Suprapubic skin (tissue), 4 donors: Measurements from ENCODE around the gene FASLG.

Source experiments
- POLR2A ChIP-seq, 2 donors: fragments of 450-650 bp; IDR thresholded peaks; one replicate each; pipeline ENCODE4 v1.6.1; 2017; ENCODE audit warnings: antibody characterized with exemption in 2 of 2, mild to moderate bottlenecking in 2 of 2, moderate library complexity in 2 of 2
- POLR2AphosphoS5 ChIP-seq, 3 donors: sonication (generic); formaldehyde crosslinking; IDR thresholded peaks; one replicate each; pipeline ENCODE4 v1.6.1; 2017; ENCODE audit warnings: antibody characterized with exemption in 3 of 3
- TF ChIP-seq, protein P1 (sequence below), 2 donors: fragments of 200-600 bp in 1 of 2; fragments of 450-650 bp in 1 of 2; sonication (generic) in 1 of 2; IDR thresholded peaks; one replicate each; pipeline ENCODE4 v1.5.1; 2016 to 2019; ENCODE audit warnings: antibody characterized with exemption in 2 of 2, mild to moderate bottlenecking in 1 of 2, moderate library complexity in 1 of 2

DNA sequence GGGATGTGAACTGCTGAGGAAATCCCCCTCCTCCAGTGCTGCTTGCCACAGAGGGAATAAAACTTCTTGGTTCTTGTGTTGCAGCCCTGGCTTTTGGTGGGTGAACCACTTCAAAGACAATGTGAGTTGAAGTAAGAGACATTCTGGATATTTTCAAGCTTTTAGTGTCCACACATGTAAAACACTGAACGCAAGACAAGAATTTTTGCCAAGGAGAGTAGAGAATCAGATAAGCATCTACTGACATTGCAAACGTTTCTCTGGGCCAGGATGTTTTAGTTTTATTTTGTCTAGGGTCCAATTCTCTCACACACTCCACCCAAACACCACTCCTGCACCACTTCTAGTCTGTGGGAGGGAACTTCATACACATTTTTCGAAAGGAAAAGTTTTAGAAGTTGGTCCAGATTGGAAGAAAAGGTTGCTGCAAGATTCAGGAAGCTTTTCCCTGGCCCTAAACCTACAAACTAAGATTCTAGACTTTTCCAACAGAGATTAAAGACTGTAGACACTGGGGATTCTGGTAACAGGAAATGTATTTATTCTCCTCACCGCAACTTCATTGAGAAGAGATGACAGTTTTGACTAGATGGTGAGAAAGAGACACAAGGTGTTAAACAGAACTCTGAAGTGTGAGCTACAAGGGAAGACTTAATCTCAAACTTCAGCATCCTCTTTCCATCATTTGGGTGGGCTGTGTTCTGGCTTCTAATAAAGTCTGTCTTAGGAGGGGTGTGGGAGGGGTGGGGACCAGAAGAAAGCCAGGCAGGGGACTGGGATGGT lies 16.1 kb downstream of the FASLG start:
- TF ChIP-seq, protein P1, sequence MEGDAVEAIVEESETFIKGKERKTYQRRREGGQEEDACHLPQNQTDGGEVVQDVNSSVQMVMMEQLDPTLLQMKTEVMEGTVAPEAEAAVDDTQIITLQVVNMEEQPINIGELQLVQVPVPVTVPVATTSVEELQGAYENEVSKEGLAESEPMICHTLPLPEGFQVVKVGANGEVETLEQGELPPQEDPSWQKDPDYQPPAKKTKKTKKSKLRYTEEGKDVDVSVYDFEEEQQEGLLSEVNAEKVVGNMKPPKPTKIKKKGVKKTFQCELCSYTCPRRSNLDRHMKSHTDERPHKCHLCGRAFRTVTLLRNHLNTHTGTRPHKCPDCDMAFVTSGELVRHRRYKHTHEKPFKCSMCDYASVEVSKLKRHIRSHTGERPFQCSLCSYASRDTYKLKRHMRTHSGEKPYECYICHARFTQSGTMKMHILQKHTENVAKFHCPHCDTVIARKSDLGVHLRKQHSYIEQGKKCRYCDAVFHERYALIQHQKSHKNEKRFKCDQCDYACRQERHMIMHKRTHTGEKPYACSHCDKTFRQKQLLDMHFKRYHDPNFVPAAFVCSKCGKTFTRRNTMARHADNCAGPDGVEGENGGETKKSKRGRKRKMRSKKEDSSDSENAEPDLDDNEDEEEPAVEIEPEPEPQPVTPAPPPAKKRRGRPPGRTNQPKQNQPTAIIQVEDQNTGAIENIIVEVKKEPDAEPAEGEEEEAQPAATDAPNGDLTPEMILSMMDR (IDR thresholded peaks at IDR 0.05): no peak
- TF ChIP-seq POLR2AphosphoS5 (IDR thresholded peaks at IDR 0.05) (no peak), POLR2A (IDR thresholded peaks at IDR 0.05) (no peak)
